Heart left ventricle (tissue), 16 donors: ENCODE data around the gene PRKN. TPM values are rescaled to one million over a fixed set of nuclear protein-coding genes. Genes with fewer than 3 reads are reported as not detected.

ENCODE experiments used
- ATAC-seq, 4 donors: fragments of 200-7000 bp; cut with Tn5 transposase; one replicate each; pipeline ENCODE4 v1.9.1; 2020 to 2022; ENCODE audit warnings: moderate library complexity in 4 of 4, mild to moderate bottlenecking in 3 of 4, moderate number of reproducible peaks in 1 of 4
- DNase-seq, 5 donors: peaks; one replicate each; pipeline ENCODE4 v3.0.0-alpha.2; 2020
- H3K27ac ChIP-seq, 12 donors: fragments of 200-600 bp; sonication (generic) in 4 of 12; one replicate each; pipeline versions ENCODE4 v1.5.0 to v1.8.0; 2016 to 2022; ENCODE audit warnings: mild to moderate bottlenecking in 2 of 12
- H3K27me3 ChIP-seq, 9 donors: fragments of 200-600 bp; sonication (generic) in 2 of 9; one replicate each; pipeline versions ENCODE4 v1.5.1 to v1.8.0; 2016 to 2022; ENCODE audit warnings: mild to moderate bottlenecking in 3 of 9
- H3K36me3 ChIP-seq, 9 donors: fragments of 200-600 bp; sonication (generic) in 2 of 9; one replicate each; pipeline versions ENCODE4 v1.5.0 to v1.8.0; 2018 to 2022; ENCODE audit warnings: mild to moderate bottlenecking in 2 of 9
- H3K4me1 ChIP-seq, 12 donors: fragments of 200-600 bp; sonication (generic) in 4 of 12; one replicate each; pipeline versions ENCODE4 v1.5.0 to v1.8.0; 2016 to 2022; ENCODE audit warnings: mild to moderate bottlenecking in 3 of 12
- H3K4me3 ChIP-seq, 12 donors: fragments of 200-600 bp; sonication (generic) in 4 of 12; one replicate each; pipeline versions ENCODE4 v1.5.0 to v1.8.0; 2017 to 2022; ENCODE audit warnings: mild to moderate bottlenecking in 9 of 12, moderate library complexity in 4 of 12
- H3K9me3 ChIP-seq, 12 donors: fragments of 200-600 bp; sonication (generic) in 4 of 12; one replicate each; pipeline versions ENCODE4 v1.5.0 to v1.8.0; 2016 to 2022; ENCODE audit warnings: mild to moderate bottlenecking in 1 of 12
- CTCF ChIP-seq, 12 donors: fragments of 200-600 bp; sonication (generic) in 4 of 12; IDR thresholded peaks; one replicate each; pipeline versions ENCODE4 v1.5.0 to v1.8.0; 2018 to 2022; ENCODE audit warnings: antibody characterized with exemption in 12 of 12, mild to moderate bottlenecking in 5 of 12
- POLR2A ChIP-seq, 2 donors: fragments of 450-650 bp; IDR thresholded peaks; one replicate each; pipeline ENCODE4 v1.6.1; 2017; ENCODE audit warnings: antibody characterized with exemption in 2 of 2, mild to moderate bottlenecking in 2 of 2, moderate library complexity in 2 of 2
- WGBS, 4 donors: extraction: QIAGEN DNeasy Blood & Tissue Kit in 2 of 4; methylation state at CpG; one replicate each; pipeline versions ENCODE4 v1.1.5 to v1.1.7; 2013 to 2018; 5-methylcytosine and 5-hydroxymethylcytosine counted together
- intact Hi-C, 10 donors: fragments of 100-400 bp; cut with DNase I; formaldehyde crosslinking; loops; one replicate each; pipeline versions ENCODE4 v1.11.1 to v1.14.2; 2022
- polyA plus RNA-seq, 2 donors: library from polyadenylated mRNA; stranded (reverse); fragments of 200-250 nt; gene quantifications; one replicate each; pipeline ENCODE4 v1.2.3, GENCODE V29; 2013
- total RNA-seq, 9 donors: library from RNA; depleted of rRNA in 2 of 9; stranded (reverse); fragments of >200 nt in 2 of 9; fragmentation: NEBNext Ultra II Directional in 3 of 9; extraction: Animal tissue kit (Norgen Biotek cat#: 25700) in 3 of 9; gene quantifications; one replicate each; pipeline versions ENCODE4 v1.1.0 to v1.2.4, GENCODE V29; 2016 to 2023
- donor health status: ischemic (EF 13 %, LVEDD 7.1; RV severe dilation, severe dysfunction).
- donor health status: healthy with polysubstance abuse.
- donor health status: DM: no; HTN: yes; CAD: no.
- donor health status: DM: no; HTN: no; CAD: no.
- donor health status: ischemic (EF 25% LVEDD 6.9; RV normal size, moderate dysfunction).
- donor health status: ischemic (EF 25% LVEDD 5.7; RV mildly dilated, moderate dysfunction).
- donor health status: healthy.
- donor health status: DM: yes; HTN: yes; CAD: no.
- donor health status: ischemic (EF 35%, LVEDD 5.7; RV mildly dilated, moderate dysfunction).
- donor health status: nonischemic (EF 11% LVEDD 7.7; RV severe dilation, severe dysfunction).
- donor health status: DM: yes; HTN: yes; CAD: no.
- donor health status: PGD.
- donor health status: ischemic (EF 29% LVEDD 5.4; RV normal size, mild dysfunction).
- donor health status: nonischemic (EF 23%, LVEDD 6.1; RV moderate dilation, normal function).

PRKN gene
- total and polyA plus RNA-seq, 11 donors, result 3.4 to 32.5 (median 21.2) TPM

- Histone ChIP-seq H3K4me1 (peaks cover 0 to 33% (median 16%) of the 10 kb centered on the region in 12 donors), H3K36me3 (no peaks in the 10 kb centered on the region), H3K27ac (no peak overlapping the region), H3K27me3 (no peaks in the 10 kb centered on the region), H3K4me3 (no peak overlapping the region), H3K9me3 (peaks cover 0 to 9% (median 0%) of the 10 kb centered on the region in 12 donors)
- ATAC-seq, result peak in 1 of 4 donors; percentile 25
- WGBS, 4 donors, result 63 to 79% (median 72%) methylated on average over 8 of the region's 8 CpGs
- no peak for DNase-seq
- intact Hi-C loops, result loop anchor here in 1 of 10 donors (5.0 kb wide), 1 partner anchor 40 kb away; no protein-coding TSS in a partner anchor
- TF ChIP-seq POLR2A (IDR thresholded peaks at IDR 0.05), result no peak
- TF ChIP-seq CTCF (IDR thresholded peaks at IDR 0.05), result no peak
Observed at GRCh38 chr6:162226803-162227202, 500.8 kb downstream of the PRKN start.

DNA sequence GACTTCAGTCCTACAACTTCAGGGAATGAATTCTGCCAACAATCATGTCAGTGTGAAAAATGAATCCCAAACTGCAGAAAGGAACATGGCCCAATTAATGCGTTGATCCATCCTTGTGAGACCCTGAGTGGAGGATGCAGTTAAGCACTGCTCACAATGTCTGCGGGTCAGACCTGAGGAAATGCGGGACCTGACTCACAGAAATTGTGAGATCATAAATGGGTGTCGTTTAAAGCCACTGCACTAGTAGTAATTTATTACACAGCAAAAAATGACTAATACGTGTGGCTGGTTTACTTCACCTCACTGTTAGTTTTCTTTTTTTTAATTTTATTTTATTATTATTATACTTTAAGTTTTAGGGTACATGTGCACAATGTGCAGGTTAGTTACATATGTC lies 505.0 kb downstream of the PRKN start:
- WGBS, 4 donors, result 84 to 91% (median 90%) methylated on average over 5 of the region's 5 CpGs
- TF ChIP-seq CTCF (IDR thresholded peaks at IDR 0.05), result no peak
- no peak for TF ChIP-seq POLR2A (IDR thresholded peaks at IDR 0.05)

GRCh38 chr6:162220876-162221275 lies 506.7 kb downstream of the PRKN start:
- Histone ChIP-seq H3K36me3 (no peaks in the 10 kb centered on the region), H3K9me3 (peaks cover 0 to 9% (median 0%) of the 10 kb centered on the region in 12 donors), H3K4me3 (no peak overlapping the region), H3K4me1 (no peaks in the 10 kb centered on the region), H3K27ac (no peak overlapping the region), H3K27me3 (no peaks in the 10 kb centered on the region)
- no peak for ATAC-seq
- no peak for DNase-seq
- intact Hi-C loops, result no loop called here
- 96 to 98% (median 97%) methylated on average over 4 of the region's 4 CpGs for WGBS, 4 donors
- no peak for TF ChIP-seq POLR2A (IDR thresholded peaks at IDR 0.05)
- no peak for TF ChIP-seq CTCF (IDR thresholded peaks at IDR 0.05)

More for the DNA sequence above, 505.0 kb downstream of the PRKN start:
- no peaks in the 10 kb centered on the region for H3K36me3 ChIP-seq
- H3K27me3 ChIP-seq, result no peaks in the 10 kb centered on the region
- DNase-seq (no peak), ATAC-seq (no peak)
- H3K9me3 ChIP-seq, result peaks cover 0 to 9% (median 0%) of the 10 kb centered on the region in 12 donors
- intact Hi-C loops, result no loop called here
- H3K4me3 ChIP-seq, result no peak overlapping the region
- H3K27ac ChIP-seq, result no peak overlapping the region
- peaks cover 0 to 10% (median 0%) of the 10 kb centered on the region in 12 donors for H3K4me1 ChIP-seq

- Histone ChIP-seq H3K36me3 (no peaks in the 10 kb centered on the region), H3K27ac (no peak overlapping the region), H3K9me3 (no peaks in the 10 kb centered on the region), H3K4me3 (no peak overlapping the region), H3K4me1 (no peaks in the 10 kb centered on the region), H3K27me3 (no peaks in the 10 kb centered on the region)
- WGBS, 4 donors, result 91 to 93% (median 91%) methylated on average over 4 of the region's 4 CpGs
- DNase-seq, result no peak
- TF ChIP-seq CTCF (IDR thresholded peaks at IDR 0.05) (no peak), POLR2A (IDR thresholded peaks at IDR 0.05) (no peak)
- ATAC-seq, result no peak
- intact Hi-C loops, result no loop called here
Observed at GRCh38 chr6:162219266-162219665, 508.3 kb downstream of the PRKN start.
